Fibroblast of lung (primary cell): ENCODE data around the gene NUDT19.
A peak's percentile ranks its signal among the peaks of the same experiment; 100 is the strongest.

Experiments
- EZH2 ChIP-seq: IDR thresholded peaks from 2 replicates; pipeline ENCODE4 v1.5.1; 2012; ENCODE audit warnings: low read length, control low read depth, mild to moderate bottlenecking; ENCODE audit errors: missing control alignments
- TF ChIP-seq, protein P1 (sequence below), 2 donors: IDR thresholded peaks in 1 of 2; conservative IDR thresholded peaks in 1 of 2; 1 replicate in 1 of 2; 2 replicates in 1 of 2; pipeline ENCODE4 v1.5.1; 2011 to 2012; ENCODE audit warnings: low read length in 2 of 2, control low read depth in 1 of 2, inconsistent platforms in 1 of 2, low read depth in 1 of 2, mild to moderate bottlenecking in 1 of 2

DNA sequence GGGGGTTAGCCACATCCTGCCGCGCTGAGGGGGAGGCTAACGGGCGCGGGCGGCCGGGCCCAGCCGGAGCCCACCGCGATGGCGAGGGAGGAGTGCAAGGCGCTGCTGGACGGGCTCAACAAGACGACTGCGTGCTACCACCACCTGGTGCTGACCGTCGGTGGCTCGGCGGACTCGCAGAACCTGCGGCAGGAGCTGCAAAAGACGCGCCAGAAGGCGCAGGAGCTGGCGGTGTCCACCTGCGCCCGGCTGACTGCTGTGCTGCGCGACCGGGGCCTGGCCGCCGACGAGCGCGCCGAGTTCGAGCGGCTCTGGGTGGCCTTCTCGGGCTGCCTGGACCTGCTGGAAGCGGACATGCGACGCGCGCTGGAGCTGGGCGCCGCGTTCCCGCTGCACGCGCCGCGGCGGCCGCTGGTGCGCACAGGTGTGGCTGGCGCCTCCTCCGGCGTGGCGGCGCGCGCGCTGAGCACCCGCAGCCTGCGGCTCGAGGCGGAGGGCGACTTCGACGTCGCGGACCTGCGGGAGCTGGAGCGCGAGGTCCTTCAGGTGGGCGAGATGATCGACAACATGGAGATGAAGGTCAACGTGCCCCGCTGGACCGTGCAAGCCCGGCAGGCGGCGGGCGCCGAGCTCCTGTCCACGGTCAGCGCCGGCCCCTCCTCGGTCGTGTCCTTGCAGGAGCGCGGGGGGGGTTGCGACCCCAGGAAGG, 15.3 kb upstream of the NUDT19 start:
- TF ChIP-seq, protein P1, sequence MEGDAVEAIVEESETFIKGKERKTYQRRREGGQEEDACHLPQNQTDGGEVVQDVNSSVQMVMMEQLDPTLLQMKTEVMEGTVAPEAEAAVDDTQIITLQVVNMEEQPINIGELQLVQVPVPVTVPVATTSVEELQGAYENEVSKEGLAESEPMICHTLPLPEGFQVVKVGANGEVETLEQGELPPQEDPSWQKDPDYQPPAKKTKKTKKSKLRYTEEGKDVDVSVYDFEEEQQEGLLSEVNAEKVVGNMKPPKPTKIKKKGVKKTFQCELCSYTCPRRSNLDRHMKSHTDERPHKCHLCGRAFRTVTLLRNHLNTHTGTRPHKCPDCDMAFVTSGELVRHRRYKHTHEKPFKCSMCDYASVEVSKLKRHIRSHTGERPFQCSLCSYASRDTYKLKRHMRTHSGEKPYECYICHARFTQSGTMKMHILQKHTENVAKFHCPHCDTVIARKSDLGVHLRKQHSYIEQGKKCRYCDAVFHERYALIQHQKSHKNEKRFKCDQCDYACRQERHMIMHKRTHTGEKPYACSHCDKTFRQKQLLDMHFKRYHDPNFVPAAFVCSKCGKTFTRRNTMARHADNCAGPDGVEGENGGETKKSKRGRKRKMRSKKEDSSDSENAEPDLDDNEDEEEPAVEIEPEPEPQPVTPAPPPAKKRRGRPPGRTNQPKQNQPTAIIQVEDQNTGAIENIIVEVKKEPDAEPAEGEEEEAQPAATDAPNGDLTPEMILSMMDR (conservative IDR thresholded peaks at IDR 0.05 in 1 of 2, IDR thresholded peaks at IDR 0.05 in 1 of 2; ENCODE audit: low read depth in 1 of 2, low read length in 2 of 2) = no peak
- TF ChIP-seq EZH2 = peak; percentile 98
